ENCODE measurements around the gene NPHP4. TPM values are rescaled to one million over a fixed set of nuclear protein-coding genes. Genes with fewer than 3 reads are reported as not detected.

NPHP4 gene
- total RNA-seq, 1 donor from 2014 or later = 3.2 TPM

DNA sequence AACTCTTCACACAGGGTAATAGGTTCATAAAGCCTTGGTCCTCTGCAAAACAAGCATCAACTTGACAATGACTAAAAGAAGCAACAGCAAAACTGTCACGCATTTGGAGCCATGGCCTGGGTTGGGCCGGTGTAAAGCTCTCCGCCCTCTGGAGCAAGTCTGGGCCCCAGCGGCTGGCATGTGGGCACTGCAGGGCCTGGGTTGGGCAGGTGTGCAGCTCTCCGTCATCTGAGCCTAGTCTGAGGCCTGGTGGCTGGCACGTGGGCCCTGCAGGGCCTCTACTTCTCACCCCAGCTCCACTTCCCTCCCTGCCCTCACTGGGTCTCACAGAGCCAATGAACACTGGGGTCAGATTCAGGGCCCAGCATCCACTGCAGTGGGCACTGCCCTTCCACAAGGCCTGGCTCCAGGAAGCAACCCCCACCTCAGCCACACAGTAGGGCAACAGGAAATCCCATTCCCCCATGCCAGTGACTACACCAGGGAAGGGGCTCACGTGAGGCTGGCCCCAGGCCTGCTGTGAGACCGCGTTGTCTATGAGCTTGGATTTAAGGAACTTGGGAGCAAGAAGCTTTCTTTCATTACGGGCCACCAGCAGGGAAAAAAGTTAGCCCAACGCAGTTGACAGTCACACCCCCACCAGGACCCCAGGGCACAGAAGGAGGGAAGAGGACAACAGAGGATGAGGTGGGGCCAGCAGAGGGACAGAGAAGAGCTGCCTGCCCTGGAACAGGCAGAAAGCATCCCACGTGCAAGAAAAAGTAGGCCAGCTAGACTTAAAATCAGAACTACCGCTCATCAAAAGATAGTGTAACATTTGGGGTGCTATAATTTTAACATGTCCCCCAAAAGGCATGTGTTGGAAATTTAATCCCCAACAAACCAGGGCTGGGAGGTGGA lies 52.7 kb downstream of the NPHP4 start:
- Histone ChIP-seq H3K4me3 (ENCODE audit: low read depth, low read length) (no peak overlapping the region), H3K36me3 (ENCODE audit: control insufficient read depth, insufficient read depth, low read length) (no peaks in the 10 kb centered on the region), H3K27me3 (ENCODE audit: control insufficient read depth, insufficient read depth, low read length) (no peaks in the 10 kb centered on the region)
- no peak for FAIRE-seq
- peak; percentile 70 for DNase-seq (ENCODE audit: low read depth)
- TF ChIP-seq, protein P1, sequence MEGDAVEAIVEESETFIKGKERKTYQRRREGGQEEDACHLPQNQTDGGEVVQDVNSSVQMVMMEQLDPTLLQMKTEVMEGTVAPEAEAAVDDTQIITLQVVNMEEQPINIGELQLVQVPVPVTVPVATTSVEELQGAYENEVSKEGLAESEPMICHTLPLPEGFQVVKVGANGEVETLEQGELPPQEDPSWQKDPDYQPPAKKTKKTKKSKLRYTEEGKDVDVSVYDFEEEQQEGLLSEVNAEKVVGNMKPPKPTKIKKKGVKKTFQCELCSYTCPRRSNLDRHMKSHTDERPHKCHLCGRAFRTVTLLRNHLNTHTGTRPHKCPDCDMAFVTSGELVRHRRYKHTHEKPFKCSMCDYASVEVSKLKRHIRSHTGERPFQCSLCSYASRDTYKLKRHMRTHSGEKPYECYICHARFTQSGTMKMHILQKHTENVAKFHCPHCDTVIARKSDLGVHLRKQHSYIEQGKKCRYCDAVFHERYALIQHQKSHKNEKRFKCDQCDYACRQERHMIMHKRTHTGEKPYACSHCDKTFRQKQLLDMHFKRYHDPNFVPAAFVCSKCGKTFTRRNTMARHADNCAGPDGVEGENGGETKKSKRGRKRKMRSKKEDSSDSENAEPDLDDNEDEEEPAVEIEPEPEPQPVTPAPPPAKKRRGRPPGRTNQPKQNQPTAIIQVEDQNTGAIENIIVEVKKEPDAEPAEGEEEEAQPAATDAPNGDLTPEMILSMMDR (IDR thresholded peaks at IDR 0.05; ENCODE audit: insufficient read depth, low read length, severe bottlenecking) = no peak

DNA sequence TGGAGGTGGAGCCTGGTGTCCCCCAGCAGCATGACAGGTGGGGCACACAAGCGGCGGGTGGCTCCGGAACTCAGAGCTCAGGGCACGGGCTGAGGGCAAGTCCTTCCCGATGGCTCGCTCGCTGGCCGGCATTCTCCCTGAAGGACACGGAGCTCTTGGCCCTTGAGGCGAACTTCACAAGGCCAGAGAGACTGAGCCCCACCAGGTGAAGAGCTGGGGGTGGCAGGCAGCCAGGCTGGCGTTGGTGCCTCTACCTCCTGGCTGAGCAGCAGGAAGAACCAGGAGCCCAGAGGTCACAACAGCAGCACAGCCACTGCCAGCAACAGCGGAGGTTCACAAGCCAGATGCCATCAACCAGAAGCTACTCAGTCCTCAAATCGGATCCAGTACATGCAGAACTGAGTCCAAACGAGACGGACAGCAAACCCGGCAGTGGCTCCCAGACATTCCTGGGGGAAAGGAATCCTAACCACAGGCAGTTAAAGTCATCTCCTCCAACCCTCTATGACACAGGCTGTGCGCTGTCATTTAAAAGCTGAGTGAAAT lies 54.1 kb downstream of the NPHP4 start:
- no peak for FAIRE-seq
- DNase-seq (ENCODE audit: low read depth) = no peak

DNA sequence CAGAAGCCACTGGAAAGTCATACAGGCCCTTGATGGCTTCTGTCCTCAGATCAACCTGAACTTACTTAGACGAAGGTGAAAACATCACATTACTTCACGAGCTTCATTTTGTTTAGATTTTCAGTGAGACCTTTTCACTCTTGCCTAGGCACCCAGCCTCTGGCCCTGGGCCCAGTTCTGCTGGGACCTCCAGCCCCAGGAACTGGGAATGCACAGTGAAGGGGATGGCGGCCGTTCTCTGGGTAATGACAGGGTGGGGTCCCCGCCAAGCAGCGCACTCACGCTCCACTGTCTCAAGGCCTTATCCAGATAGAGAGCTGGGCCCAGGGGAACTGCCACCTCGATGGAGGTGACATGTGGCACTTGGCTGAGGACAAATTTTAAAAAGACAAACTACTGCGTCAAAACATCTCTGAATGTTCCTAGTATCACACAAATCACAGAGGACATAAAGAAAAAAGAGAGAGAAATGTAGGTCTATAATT lies 54.8 kb downstream of the NPHP4 start:
- no peak for DNase-seq (ENCODE audit: low read depth)
- Histone ChIP-seq H3K36me3 (ENCODE audit: control insufficient read depth, insufficient read depth, low read length) (no peaks in the 10 kb centered on the region), H3K4me3 (ENCODE audit: low read depth, low read length) (no peak overlapping the region), H3K27me3 (ENCODE audit: control insufficient read depth, insufficient read depth, low read length) (no peaks in the 10 kb centered on the region)
- TF ChIP-seq, protein P1 (IDR thresholded peaks at IDR 0.05; ENCODE audit: insufficient read depth, low read length, severe bottlenecking) = no peak
- no peak for FAIRE-seq

More for the DNA sequence above, 54.1 kb downstream of the NPHP4 start:
- TF ChIP-seq, protein P1 (IDR thresholded peaks at IDR 0.05; ENCODE audit: insufficient read depth, low read length, severe bottlenecking) = no peak
- H3K4me3 ChIP-seq (ENCODE audit: low read depth, low read length) = no peak overlapping the region
- no peaks in the 10 kb centered on the region for H3K27me3 ChIP-seq (ENCODE audit: control insufficient read depth, insufficient read depth, low read length)
- no peaks in the 10 kb centered on the region for H3K36me3 ChIP-seq (ENCODE audit: control insufficient read depth, insufficient read depth, low read length)

DNA sequence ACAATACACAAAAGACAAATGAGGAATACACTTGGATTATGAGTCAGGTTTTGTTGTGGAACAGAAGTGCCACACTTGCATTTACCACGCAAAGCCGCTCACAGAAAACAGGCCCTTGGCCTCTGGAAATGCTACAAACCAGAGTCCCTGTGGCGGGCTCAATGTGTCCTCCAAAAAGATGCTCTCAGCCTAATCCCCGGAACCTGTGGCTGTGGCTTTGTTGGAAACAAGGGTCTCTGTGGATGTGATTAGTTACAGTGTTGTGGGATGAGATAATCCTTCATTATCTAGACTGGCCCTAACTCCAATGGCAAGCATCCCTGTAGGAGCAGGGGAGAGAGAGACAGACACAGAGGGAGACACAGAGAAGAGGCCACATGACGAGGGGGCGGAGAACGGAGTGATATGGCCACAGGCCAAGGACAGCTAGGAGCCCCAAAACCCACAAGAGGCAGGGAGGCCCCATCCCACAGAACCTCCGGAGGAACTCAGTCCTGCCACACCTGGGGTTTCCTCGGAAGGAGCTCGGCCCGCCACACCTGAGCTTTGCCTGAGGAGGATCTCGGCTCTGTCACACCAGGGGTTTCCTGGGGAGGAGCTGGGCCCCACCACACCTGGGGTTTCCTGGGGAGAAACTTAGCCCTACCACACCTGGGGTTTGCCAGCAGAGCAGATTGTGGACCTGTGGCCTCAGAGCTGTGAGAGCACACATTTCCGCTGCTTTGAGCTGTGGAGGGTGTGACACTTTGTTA lies 55.4 kb downstream of the NPHP4 start:
- no peak for FAIRE-seq
- TF ChIP-seq, protein P1 (IDR thresholded peaks at IDR 0.05; ENCODE audit: insufficient read depth, low read length, severe bottlenecking) = no peak
- no peak overlapping the region for H3K4me3 ChIP-seq (ENCODE audit: low read depth, low read length)
- no peaks in the 10 kb centered on the region for H3K36me3 ChIP-seq (ENCODE audit: control insufficient read depth, insufficient read depth, low read length)
- no peaks in the 10 kb centered on the region for H3K27me3 ChIP-seq (ENCODE audit: control insufficient read depth, insufficient read depth, low read length)
- DNase-seq (ENCODE audit: low read depth) = no peak

DNA sequence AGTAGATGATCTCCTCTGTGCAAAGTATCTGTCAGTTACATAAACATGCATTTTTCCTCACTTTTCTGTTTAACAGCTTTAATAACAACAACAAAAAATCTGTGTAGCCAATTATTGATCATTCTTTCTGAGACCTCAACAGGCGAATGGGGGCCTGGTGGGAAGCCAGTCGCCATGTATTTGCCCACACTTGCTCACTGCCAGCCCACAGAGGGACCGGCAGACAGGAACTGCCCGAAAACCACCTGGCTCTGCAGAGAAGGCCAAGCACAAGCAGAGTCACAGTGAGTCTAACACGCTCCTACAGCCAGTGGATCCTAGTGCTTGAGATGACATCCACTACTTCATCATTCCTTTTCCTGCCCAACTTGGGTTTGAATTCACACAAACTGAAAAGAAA lies 56.1 kb downstream of the NPHP4 start:
- TF ChIP-seq, protein P1 (IDR thresholded peaks at IDR 0.05; ENCODE audit: insufficient read depth, low read length, severe bottlenecking) = no peak
- Histone ChIP-seq H3K27me3 (ENCODE audit: control insufficient read depth, insufficient read depth, low read length) (no peaks in the 10 kb centered on the region), H3K36me3 (ENCODE audit: control insufficient read depth, insufficient read depth, low read length) (no peaks in the 10 kb centered on the region), H3K4me3 (ENCODE audit: low read depth, low read length) (no peak overlapping the region)
- DNase-seq (ENCODE audit: low read depth) (no peak), FAIRE-seq (no peak)
